Activated B cell treated with CpG ODN at 0.5 μM for 24 hours (primary cell): ENCODE measurements around the gene TBC1D16. TPM values are rescaled to one million over a fixed set of nuclear protein-coding genes. Genes with fewer than 3 reads are reported as not detected.

Source experiments
- ATAC-seq: fragments of 200-7000 bp; cut with Tn5 transposase; one replicate; pipeline ENCODE4 v1.10.0; 2021; ENCODE audit warnings: low read depth, mild to moderate bottlenecking, moderate library complexity
- CTCF ChIA-PET: fragments of 350-600 bp; sonication (Branson Sonifier 250); formaldehyde crosslinking; loops from one replicate; lab custom pipeline; 2021; ENCODE audit warnings: antibody characterized with exemption; lab: Charles Lee
- POLR2A ChIA-PET: fragments of 350-600 bp; sonication (Branson Sonifier 250); formaldehyde crosslinking; loops from one replicate; lab custom pipeline; 2021; ENCODE audit warnings: antibody characterized with exemption; lab: Charles Lee
- DNase-seq: peaks from one replicate; pipeline ENCODE4 v3.0.0; 2022
- H3K27ac Mint-ChIP-seq: one replicate; pipeline ENCODE4 v1.8.0; 2020; ENCODE audit warnings: mixed read lengths
- H3K27me3 Mint-ChIP-seq: one replicate; pipeline ENCODE4 v1.8.0; 2021; ENCODE audit warnings: mixed read lengths
- H3K36me3 Mint-ChIP-seq: one replicate; pipeline ENCODE4 v1.8.0; 2021; ENCODE audit warnings: low read depth, mixed read lengths
- H3K4me1 Mint-ChIP-seq: one replicate; pipeline ENCODE4 v1.8.0; 2021; ENCODE audit warnings: mixed read lengths
- H3K4me3 Mint-ChIP-seq: one replicate; pipeline ENCODE4 v1.8.0; 2020; ENCODE audit warnings: mild to moderate bottlenecking, mixed read lengths
- H3K9me3 Mint-ChIP-seq: one replicate; pipeline ENCODE4 v1.8.0; 2020; ENCODE audit warnings: mixed read lengths
- intact Hi-C: fragments of 100-400 bp; cut with micrococcal nuclease; formaldehyde crosslinking; loops from one replicate; pipeline ENCODE4 v1.15.1; 2024
- total RNA-seq: library from RNA; stranded (reverse); gene quantifications from 2 replicates; pipeline ENCODE4 v1.2.3, GENCODE V29; 2022
- TF ChIP-seq, protein P1 (sequence below): fragments of 200-600 bp; IDR thresholded peaks from one replicate; pipeline ENCODE4 v1.8.0; 2022; ENCODE audit warnings: antibody characterized with exemption, mild to moderate bottlenecking

The TBC1D16 gene
- total RNA-seq, 1 donor from 2014 or later: 2.6 TPM

DNA sequence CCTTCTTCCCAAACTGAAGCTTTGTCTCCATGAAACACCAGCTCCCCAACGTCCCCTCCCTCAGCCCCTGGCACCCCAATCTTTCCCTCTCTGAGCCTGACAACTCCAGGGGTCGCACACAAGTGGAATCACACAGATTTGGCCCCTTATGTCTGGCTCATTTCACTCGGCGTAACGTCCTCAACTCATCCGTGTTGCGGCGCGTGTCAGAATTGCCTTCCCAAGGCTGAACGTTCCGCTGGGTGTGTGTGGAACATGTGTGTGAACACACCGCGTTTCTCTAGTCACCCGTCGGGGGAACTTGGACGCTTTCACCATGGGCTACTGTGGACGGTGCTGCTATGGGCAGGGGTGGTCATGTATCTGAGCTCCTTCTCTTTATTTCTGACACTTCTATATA is 45.0 kb downstream of the TBC1D16 start:
- TF ChIP-seq, protein P1, sequence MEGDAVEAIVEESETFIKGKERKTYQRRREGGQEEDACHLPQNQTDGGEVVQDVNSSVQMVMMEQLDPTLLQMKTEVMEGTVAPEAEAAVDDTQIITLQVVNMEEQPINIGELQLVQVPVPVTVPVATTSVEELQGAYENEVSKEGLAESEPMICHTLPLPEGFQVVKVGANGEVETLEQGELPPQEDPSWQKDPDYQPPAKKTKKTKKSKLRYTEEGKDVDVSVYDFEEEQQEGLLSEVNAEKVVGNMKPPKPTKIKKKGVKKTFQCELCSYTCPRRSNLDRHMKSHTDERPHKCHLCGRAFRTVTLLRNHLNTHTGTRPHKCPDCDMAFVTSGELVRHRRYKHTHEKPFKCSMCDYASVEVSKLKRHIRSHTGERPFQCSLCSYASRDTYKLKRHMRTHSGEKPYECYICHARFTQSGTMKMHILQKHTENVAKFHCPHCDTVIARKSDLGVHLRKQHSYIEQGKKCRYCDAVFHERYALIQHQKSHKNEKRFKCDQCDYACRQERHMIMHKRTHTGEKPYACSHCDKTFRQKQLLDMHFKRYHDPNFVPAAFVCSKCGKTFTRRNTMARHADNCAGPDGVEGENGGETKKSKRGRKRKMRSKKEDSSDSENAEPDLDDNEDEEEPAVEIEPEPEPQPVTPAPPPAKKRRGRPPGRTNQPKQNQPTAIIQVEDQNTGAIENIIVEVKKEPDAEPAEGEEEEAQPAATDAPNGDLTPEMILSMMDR: no peak
- DNase-seq: no peak
- ChIA-PET POLR2A (interaction anchor here (0.6 kb wide), 1 partner anchor 108 kb away, joined by 3 read pairs; no protein-coding TSS in a partner anchor), CTCF (interaction anchor here (0.7 to 1.1 kb wide), 3 partner anchors 20 to 201 kb away, joined by 3 to 4 read pairs (median 3); no protein-coding TSS in a partner anchor)
- no peak for ATAC-seq
- intact Hi-C loops: loop anchor here (1.0 kb wide), 4 partner anchors 145 to 248 kb away; no protein-coding TSS in a partner anchor
- Mint-ChIP-seq H3K27me3 (peaks cover 2% of the 10 kb centered on the region), H3K27ac (no peak overlapping the region), H3K36me3 (no peaks in the 10 kb centered on the region), H3K9me3 (no peaks in the 10 kb centered on the region), H3K4me3 (no peak overlapping the region), H3K4me1 (peaks cover 29% of the 10 kb centered on the region)

DNA sequence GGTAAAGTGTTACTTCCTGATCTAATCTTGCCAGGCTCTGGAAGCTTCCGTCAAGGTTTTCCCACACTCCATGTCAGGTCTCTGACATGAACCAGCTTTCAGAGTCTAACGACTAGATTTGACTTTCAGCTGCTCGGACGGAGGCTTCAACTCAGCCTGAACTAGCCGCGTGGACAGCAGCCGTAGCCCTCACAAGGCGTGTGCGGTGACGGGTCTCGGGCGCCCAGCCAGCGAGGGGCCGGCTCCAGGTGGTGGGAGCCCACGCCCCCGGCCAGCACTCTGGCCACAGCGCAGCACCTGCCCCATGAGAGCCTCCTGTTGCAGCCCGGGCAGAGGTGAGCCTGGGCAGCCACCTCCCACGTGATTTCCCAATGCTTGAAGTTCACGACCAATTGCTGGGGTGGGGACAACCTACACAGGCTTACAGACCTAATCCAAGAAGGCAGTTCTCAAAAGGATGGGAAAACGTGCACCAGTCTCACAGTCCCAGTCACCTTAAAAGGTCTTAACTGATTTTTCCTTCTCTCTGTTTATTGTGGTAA is 45.5 kb downstream of the TBC1D16 start:
- Mint-ChIP-seq H3K9me3 (no peaks in the 10 kb centered on the region), H3K4me3 (no peak overlapping the region), H3K27me3 (peaks cover 2% of the 10 kb centered on the region), H3K4me1 (peaks cover 29% of the 10 kb centered on the region), H3K27ac (no peak overlapping the region), H3K36me3 (no peaks in the 10 kb centered on the region)
- intact Hi-C loops: no loop called here
- TF ChIP-seq, protein P1: no peak
- ATAC-seq: no peak
- no peak for DNase-seq
- ChIA-PET CTCF (interaction anchor here (0.7 to 1.1 kb wide), 3 partner anchors 20 to 200 kb away, joined by 3 to 4 read pairs (median 3); no protein-coding TSS in a partner anchor), POLR2A (no interaction called here)

DNA sequence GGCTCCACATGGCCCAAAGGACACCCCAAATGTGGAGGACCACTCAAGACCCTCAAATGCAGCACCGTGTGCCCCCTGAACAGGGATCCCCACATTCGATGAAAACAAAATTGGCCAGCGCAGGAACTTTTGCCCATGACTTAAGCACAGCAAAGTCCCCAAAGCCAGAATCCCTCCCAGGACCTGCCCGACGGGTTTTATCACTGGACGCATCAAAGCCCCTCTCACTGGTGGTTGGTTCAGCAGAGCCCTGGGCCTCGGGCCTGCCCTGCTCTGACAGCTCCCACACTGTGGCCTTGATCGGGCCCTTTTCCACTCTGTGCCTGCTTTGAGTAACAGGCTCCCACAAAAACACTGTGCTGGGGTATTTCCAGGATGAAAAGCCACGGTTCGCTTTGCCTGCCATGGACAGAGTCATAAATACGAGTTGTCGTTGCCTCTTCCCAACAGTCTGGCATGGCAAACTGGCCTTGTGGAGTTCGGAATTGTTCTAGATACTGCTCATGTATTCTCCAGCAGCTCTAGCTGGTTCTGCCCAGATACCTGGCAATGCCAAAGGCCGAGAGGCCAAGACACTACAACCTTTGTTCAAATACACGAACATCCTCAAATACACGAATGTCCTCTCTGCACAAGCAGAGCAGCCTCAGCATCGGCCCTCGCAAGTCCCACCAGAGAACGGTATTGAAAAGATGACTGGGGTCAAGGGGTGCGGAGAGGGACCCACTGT is 46.4 kb downstream of the TBC1D16 start:
- H3K9me3 Mint-ChIP-seq: no peaks in the 10 kb centered on the region
- H3K27ac Mint-ChIP-seq: no peak overlapping the region
- DNase-seq (no peak), ATAC-seq (no peak)
- peaks cover 2% of the 10 kb centered on the region for H3K27me3 Mint-ChIP-seq
- intact Hi-C loops: no loop called here
- no peaks in the 10 kb centered on the region for H3K36me3 Mint-ChIP-seq
- no peak overlapping the region for H3K4me3 Mint-ChIP-seq
- ChIA-PET POLR2A (no interaction called here), CTCF (interaction anchor here (0.9 kb wide), 1 partner anchor 19 kb away, joined by 3 read pairs; no protein-coding TSS in a partner anchor)
- TF ChIP-seq, protein P1: no peak
- H3K4me1 Mint-ChIP-seq: peaks cover 29% of the 10 kb centered on the region

DNA sequence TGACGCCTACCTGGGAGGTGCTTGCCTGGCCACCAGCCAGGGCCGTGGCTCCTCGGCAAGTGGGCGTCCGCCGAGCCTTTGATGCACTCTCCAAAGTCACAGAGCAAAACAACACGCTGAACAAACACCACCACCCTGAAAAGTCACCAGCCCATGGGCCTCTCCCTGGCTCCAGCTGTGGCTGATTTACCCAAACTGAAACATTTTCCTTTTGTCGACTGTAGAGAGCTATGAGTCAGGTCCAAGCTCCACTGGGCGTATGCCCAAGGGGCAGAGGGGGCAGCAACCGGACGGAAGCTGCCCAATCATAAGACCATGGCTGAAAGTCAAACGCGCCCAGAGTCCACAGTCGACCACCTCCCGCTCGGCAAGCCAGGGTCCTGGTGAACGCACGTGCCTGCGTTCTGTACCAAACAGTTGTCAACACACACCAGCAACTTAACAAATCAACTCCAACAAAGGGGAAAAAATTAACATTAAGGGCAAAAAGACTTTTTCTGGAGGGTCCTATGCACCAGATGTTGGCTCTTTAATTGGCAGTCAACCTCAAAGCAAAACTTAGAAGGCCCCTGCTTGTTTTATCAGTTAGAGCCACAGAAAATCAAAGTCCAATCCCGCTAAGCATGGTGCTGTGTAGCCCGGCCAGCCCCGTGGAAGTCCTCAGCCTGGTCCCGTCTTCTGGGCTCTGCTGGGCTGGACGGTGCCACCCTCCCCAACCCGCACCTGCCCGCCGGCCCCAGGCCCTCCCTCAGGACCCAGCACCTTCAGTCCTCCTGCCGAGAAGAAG is 47.3 kb downstream of the TBC1D16 start:
- ATAC-seq: no peak
- Mint-ChIP-seq H3K27ac (no peak overlapping the region), H3K9me3 (no peaks in the 10 kb centered on the region), H3K36me3 (no peaks in the 10 kb centered on the region), H3K4me1 (peaks cover 20% of the 10 kb centered on the region), H3K27me3 (peaks cover 2% of the 10 kb centered on the region), H3K4me3 (no peak overlapping the region)
- CTCF ChIA-PET: interaction anchor here (1.1 kb wide), 1 partner anchor 18 kb away, joined by 4 read pairs; no protein-coding TSS in a partner anchor
- TF ChIP-seq, protein P1: no peak
- DNase-seq: no peak
- intact Hi-C loops: no loop called here
- POLR2A ChIA-PET: no interaction called here

DNA sequence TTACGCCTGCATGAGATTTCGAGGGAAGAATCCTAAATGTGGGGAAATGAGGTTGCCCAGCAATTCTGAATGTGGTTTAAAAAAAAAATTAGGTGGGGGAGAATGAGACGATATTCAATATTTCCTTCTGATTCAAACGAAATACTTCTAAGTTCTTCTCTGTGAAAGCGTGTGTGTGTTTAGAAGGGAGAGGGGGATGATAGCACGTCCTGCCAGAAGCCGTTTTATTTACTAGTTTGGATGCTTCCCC is 47.8 kb downstream of the TBC1D16 start:
- Mint-ChIP-seq H3K27ac (no peak overlapping the region), H3K4me3 (no peak overlapping the region), H3K27me3 (no peaks in the 10 kb centered on the region), H3K9me3 (no peaks in the 10 kb centered on the region), H3K4me1 (peaks cover 15% of the 10 kb centered on the region), H3K36me3 (no peaks in the 10 kb centered on the region)
- DNase-seq: no peak
- TF ChIP-seq, protein P1: no peak
- CTCF ChIA-PET: interaction anchor here (1.1 kb wide), 1 partner anchor 17 kb away, joined by 4 read pairs; no protein-coding TSS in a partner anchor
- POLR2A ChIA-PET: no interaction called here
- no peak for ATAC-seq
- intact Hi-C loops: no loop called here
